OCI-LY1 (cell line): Measurements from ENCODE around the gene NOTCH1.

Experiments used
- H2AFZ ChIP-seq: fragments of 200-600 bp; sonication (generic), shearing (Covaris generic); 2 replicates; pipeline ENCODE4 v1.6.0; 2014; ENCODE audit warnings: antibody characterized with exemption, mild to moderate bottlenecking, low read length
- H3F3A ChIP-seq: fragments of 200-600 bp; sonication (generic), shearing (Covaris generic); 2 replicates; pipeline ENCODE4 v1.6.0; 2014; ENCODE audit warnings: mild to moderate bottlenecking, antibody characterized with exemption, low read length, moderate library complexity; ENCODE audit not compliant: insufficient read depth
- H3K27ac ChIP-seq: fragments of 200-600 bp; sonication (generic); 2 replicates; pipeline ENCODE4 v1.5.1; 2014; ENCODE audit warnings: low read length, mixed run types, mild to moderate bottlenecking, low read depth; ENCODE audit not compliant: poor library complexity, severe bottlenecking
- H3K27me3 ChIP-seq: fragments of 200-600 bp; sonication (generic); 2 replicates; pipeline ENCODE4 v1.6.0; 2014; ENCODE audit warnings: antibody characterized with exemption, mild to moderate bottlenecking, low read length, moderate library complexity; ENCODE audit not compliant: insufficient read depth
- H3K36me3 ChIP-seq: fragments of 200-600 bp; sonication (generic); 2 replicates; pipeline ENCODE4 v1.6.1; 2014; ENCODE audit warnings: mild to moderate bottlenecking, antibody characterized with exemption, low read length, moderate library complexity, mixed read lengths; ENCODE audit not compliant: insufficient read depth
- H3K4me1 ChIP-seq: fragments of 200-600 bp; sonication (generic); 2 replicates; pipeline ENCODE4 v1.5.1; 2014; ENCODE audit warnings: mild to moderate bottlenecking, low read length, moderate library complexity; ENCODE audit not compliant: insufficient read depth, severe bottlenecking
- H3K4me2 ChIP-seq: fragments of 200-600 bp; sonication (generic), shearing (Covaris generic); 2 replicates; pipeline ENCODE4 v1.6.1; 2014; ENCODE audit warnings: low read length
- H3K4me3 ChIP-seq: fragments of 200-600 bp; sonication (generic); 2 replicates; pipeline ENCODE4 v1.5.1; 2014; ENCODE audit warnings: low read length, low read depth, mild to moderate bottlenecking, mixed read lengths; ENCODE audit not compliant: poor library complexity, severe bottlenecking
- H3K79me2 ChIP-seq: fragments of 200-600 bp; shearing (Covaris generic); 2 replicates; pipeline ENCODE4 v1.6.1; 2016; ENCODE audit warnings: mixed run types, low read length, mixed read lengths; ENCODE audit not compliant: insufficient read depth
- H3K9ac ChIP-seq: fragments of 200-600 bp; sonication (generic), shearing (Covaris generic); 2 replicates; pipeline ENCODE4 v1.6.1; 2014; ENCODE audit warnings: mild to moderate bottlenecking, low read length, mixed read lengths
- H3K9me2 ChIP-seq: fragments of 200-600 bp; sonication (generic), shearing (Covaris generic); 2 replicates; pipeline ENCODE4 v1.6.1; 2014; ENCODE audit warnings: low read depth, mild to moderate bottlenecking, low read length, mixed read lengths
- H3K9me3 ChIP-seq: fragments of 200-600 bp; shearing (Covaris generic); 2 replicates; pipeline ENCODE4 v1.6.1; 2014; ENCODE audit warnings: low read length, mixed read lengths
- H4K20me1 ChIP-seq: fragments of 200-600 bp; sonication (generic), shearing (Covaris generic); 2 replicates; pipeline ENCODE4 v1.6.0; 2016; ENCODE audit warnings: mild to moderate bottlenecking, low read length; ENCODE audit not compliant: insufficient read depth
- EZH2 ChIP-seq: fragments of 200-600 bp; sonication (generic), shearing (Covaris generic); IDR thresholded peaks from 2 replicates; pipeline ENCODE4 v1.8.0; 2017; ENCODE audit warnings: borderline replicate concordance, mixed run types, mild to moderate bottlenecking, antibody characterized with exemption, low read length, moderate library complexity, mixed read lengths
- TF ChIP-seq, protein P1 (sequence below): fragments of 200-600 bp; sonication (generic), shearing (Covaris generic); IDR thresholded peaks from 2 replicates; pipeline ENCODE4 v1.5.1; 2017; ENCODE audit warnings: mild to moderate bottlenecking, antibody characterized with exemption, low read length, moderate library complexity, mixed read lengths

Gene NOTCH1

DNA sequence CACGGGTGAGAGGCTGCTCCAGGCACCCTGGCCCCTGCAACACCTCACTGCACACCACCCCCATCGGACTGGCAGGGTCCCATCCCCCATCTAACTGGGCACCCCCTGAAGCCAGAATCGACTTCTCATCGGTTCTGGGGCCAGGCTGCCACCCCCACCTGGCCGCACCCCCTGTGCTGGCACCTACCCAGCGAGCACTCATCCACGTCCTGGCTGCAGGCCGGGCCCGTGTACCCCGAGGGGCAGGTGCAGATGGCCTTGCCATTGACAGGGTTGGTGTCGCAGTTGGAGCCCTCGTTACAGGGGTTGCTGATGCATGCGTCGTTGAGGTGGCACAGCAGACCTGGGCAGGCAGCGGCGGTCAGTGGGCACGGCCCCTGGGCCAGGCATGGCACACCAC, 27.9 kb downstream of the NOTCH1 start:
- H3K4me1 ChIP-seq: no peaks in the 10 kb centered on the region
- H3K27ac ChIP-seq: no peak overlapping the region
- no peaks in the 10 kb centered on the region for H3K36me3 ChIP-seq
- no peaks in the 10 kb centered on the region for H4K20me1 ChIP-seq
- H3K9ac ChIP-seq: no peak overlapping the region
- no peaks in the 10 kb centered on the region for H3K9me3 ChIP-seq
- H3F3A ChIP-seq: no peaks in the 10 kb centered on the region
- H3K4me3 ChIP-seq: no peak overlapping the region
- no peak overlapping the region for H3K4me2 ChIP-seq
- H3K79me2 ChIP-seq: no peaks in the 10 kb centered on the region
- no peaks in the 10 kb centered on the region for H3K27me3 ChIP-seq
- no peaks in the 10 kb centered on the region for H3K9me2 ChIP-seq
- no peak overlapping the region for H2AFZ ChIP-seq
- TF ChIP-seq, protein P1, sequence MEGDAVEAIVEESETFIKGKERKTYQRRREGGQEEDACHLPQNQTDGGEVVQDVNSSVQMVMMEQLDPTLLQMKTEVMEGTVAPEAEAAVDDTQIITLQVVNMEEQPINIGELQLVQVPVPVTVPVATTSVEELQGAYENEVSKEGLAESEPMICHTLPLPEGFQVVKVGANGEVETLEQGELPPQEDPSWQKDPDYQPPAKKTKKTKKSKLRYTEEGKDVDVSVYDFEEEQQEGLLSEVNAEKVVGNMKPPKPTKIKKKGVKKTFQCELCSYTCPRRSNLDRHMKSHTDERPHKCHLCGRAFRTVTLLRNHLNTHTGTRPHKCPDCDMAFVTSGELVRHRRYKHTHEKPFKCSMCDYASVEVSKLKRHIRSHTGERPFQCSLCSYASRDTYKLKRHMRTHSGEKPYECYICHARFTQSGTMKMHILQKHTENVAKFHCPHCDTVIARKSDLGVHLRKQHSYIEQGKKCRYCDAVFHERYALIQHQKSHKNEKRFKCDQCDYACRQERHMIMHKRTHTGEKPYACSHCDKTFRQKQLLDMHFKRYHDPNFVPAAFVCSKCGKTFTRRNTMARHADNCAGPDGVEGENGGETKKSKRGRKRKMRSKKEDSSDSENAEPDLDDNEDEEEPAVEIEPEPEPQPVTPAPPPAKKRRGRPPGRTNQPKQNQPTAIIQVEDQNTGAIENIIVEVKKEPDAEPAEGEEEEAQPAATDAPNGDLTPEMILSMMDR: no peak
- TF ChIP-seq EZH2: no peak

DNA sequence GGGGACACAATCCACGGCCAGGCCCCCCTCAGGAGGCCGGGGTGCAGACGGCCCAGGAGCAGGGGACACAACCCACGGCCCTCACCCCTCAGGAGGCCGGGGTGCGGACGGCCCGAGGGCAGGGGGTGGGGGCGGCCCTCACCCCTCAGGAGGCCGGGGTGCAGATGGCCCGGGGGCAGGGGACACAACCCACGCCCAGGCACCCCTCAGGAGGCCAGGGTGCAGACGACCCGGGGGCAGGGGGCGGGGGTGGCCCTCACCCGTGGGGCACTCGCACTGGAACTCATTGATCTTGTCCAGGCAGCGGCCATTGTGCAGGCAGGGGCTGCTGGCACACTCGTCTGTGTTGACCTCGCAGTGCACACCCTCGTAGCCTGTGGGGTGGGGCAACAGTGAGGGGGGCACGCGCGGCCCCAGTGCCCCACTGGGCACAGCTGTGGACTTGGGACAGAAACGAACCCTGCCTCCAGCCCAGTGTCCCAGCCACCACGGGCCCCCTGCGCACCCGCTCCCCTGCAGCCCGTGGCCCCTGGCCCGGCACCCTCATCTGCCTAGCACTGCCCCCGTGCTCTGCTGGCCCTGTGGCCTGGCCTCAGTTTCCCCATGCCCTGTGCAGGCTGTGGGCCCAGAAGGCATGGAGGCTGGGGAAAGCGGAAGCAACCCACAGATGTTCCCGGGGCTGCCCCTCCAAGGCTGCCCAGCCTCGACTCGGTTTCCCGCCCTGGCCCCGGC, 28.7 kb downstream of the NOTCH1 start:
- H3K27me3 ChIP-seq: no peaks in the 10 kb centered on the region
- no peaks in the 10 kb centered on the region for H3K9me2 ChIP-seq
- H3K79me2 ChIP-seq: no peaks in the 10 kb centered on the region
- no peak overlapping the region for H3K4me3 ChIP-seq
- no peaks in the 10 kb centered on the region for H3K4me1 ChIP-seq
- no peak overlapping the region for H3K9ac ChIP-seq
- H3K9me3 ChIP-seq: no peaks in the 10 kb centered on the region
- H2AFZ ChIP-seq: no peak overlapping the region
- no peaks in the 10 kb centered on the region for H3F3A ChIP-seq
- TF ChIP-seq, protein P1: no peak
- no peak for TF ChIP-seq EZH2
- no peaks in the 10 kb centered on the region for H4K20me1 ChIP-seq
- no peaks in the 10 kb centered on the region for H3K36me3 ChIP-seq
- H3K27ac ChIP-seq: no peak overlapping the region
- H3K4me2 ChIP-seq: no peak overlapping the region

GRCh38 chr9:136516191-136516654, 29.6 kb downstream of the NOTCH1 start:
- H3K4me3 ChIP-seq: no peak overlapping the region
- H3K9me2 ChIP-seq: no peaks in the 10 kb centered on the region
- TF ChIP-seq, protein P1: no peak
- TF ChIP-seq EZH2: no peak
- H3K79me2 ChIP-seq: no peaks in the 10 kb centered on the region
- H3K27me3 ChIP-seq: no peaks in the 10 kb centered on the region
- H3K27ac ChIP-seq: no peak overlapping the region
- H3K9me3 ChIP-seq: no peaks in the 10 kb centered on the region
- no peaks in the 10 kb centered on the region for H3F3A ChIP-seq
- no peaks in the 10 kb centered on the region for H3K36me3 ChIP-seq
- no peak overlapping the region for H3K4me2 ChIP-seq
- no peak overlapping the region for H2AFZ ChIP-seq
- no peak overlapping the region for H3K9ac ChIP-seq
- H4K20me1 ChIP-seq: no peaks in the 10 kb centered on the region
- no peaks in the 10 kb centered on the region for H3K4me1 ChIP-seq
